Breast epithelium (tissue), 4 donors: Measurements from ENCODE around the gene LITAF. TPM values are rescaled to one million over a fixed set of nuclear protein-coding genes. Genes with fewer than 3 reads are reported as not detected.
A peak's percentile ranks its signal among the peaks of the same experiment; 100 is the strongest.

Experiments
- DNase-seq, 2 donors: peaks; one replicate each; pipeline ENCODE4 v3.0.0-alpha.2; 2019; ENCODE audit warnings: low spot score in 2 of 2
- H3K27ac ChIP-seq, 2 donors: fragments of 200-600 bp; sonication (generic) in 1 of 2; one replicate each; pipeline ENCODE4 v1.5.1; 2016 to 2019; ENCODE audit warnings: mild to moderate bottlenecking in 1 of 2
- H3K27me3 ChIP-seq, 2 donors: fragments of 200-600 bp; sonication (generic) in 1 of 2; one replicate each; pipeline versions ENCODE4 v1.5.1 to v1.6.0; 2017 to 2019; ENCODE audit warnings: control low read depth in 1 of 2, mild to moderate bottlenecking in 1 of 2
- H3K36me3 ChIP-seq: fragments of 200-600 bp; one replicate; pipeline ENCODE4 v1.5.1; 2019
- H3K4me1 ChIP-seq, 2 donors: fragments of 200-600 bp; sonication (generic); one replicate each; pipeline ENCODE4 v1.5.1; 2016 to 2019; ENCODE audit warnings: control low read depth in 1 of 2
- H3K4me3 ChIP-seq, 3 donors: fragments of 200-600 bp; sonication (generic); 1 replicate in 2 of 3; 2 replicates in 1 of 3; pipeline ENCODE4 v1.5.1; 2016 to 2019; ENCODE audit warnings: mild to moderate bottlenecking in 3 of 3, moderate library complexity in 2 of 3
- H3K9me3 ChIP-seq, 2 donors: fragments of 200-600 bp; sonication (generic) in 1 of 2; one replicate each; pipeline ENCODE4 v1.5.1; 2016 to 2019; ENCODE audit warnings: control low read depth in 1 of 2
- CTCF ChIP-seq, 3 donors: fragments of 450-650 bp; IDR thresholded peaks; one replicate each; pipeline ENCODE4 v1.5.1; 2016 to 2017; ENCODE audit warnings: antibody characterized with exemption in 3 of 3, mild to moderate bottlenecking in 3 of 3, moderate library complexity in 3 of 3
- POLR2A ChIP-seq: fragments of 450-650 bp; IDR thresholded peaks from one replicate; pipeline ENCODE4 v1.6.1; 2016; ENCODE audit warnings: antibody characterized with exemption, mild to moderate bottlenecking, moderate library complexity
- POLR2AphosphoS5 ChIP-seq, 3 donors: sonication (generic); formaldehyde crosslinking; IDR thresholded peaks; one replicate each; pipeline ENCODE4 v1.6.1; 2017; ENCODE audit warnings: antibody characterized with exemption in 3 of 3
- intact Hi-C: fragments of 100-400 bp; cut with DNase I; formaldehyde crosslinking; loops from one replicate; pipeline ENCODE4 v1.15.1; 2023; ENCODE audit warnings: low total_unique reads
- total RNA-seq, 3 donors: library from RNA; depleted of rRNA; stranded (reverse); fragments of >200 nt; gene quantifications; one replicate each; pipeline ENCODE4 v1.1.0, GENCODE V29; 2016

The LITAF gene
- total RNA-seq, 3 donors from 2014 or later = 50.6 to 109 (median 59.0) TPM

GRCh38 chr16:11611871-11612664 is 25.3 kb upstream of the LITAF start:
- Histone ChIP-seq H3K36me3 (no peaks in the 10 kb centered on the region), H3K4me1 (peaks cover 0 to 4% of the 10 kb centered on the region in 2 donors), H3K27me3 (no peaks in the 10 kb centered on the region), H3K9me3 (no peaks in the 10 kb centered on the region), H3K4me3 (no peak overlapping the region), H3K27ac (peak overlapping the region; percentile 55 to 89)
- TF ChIP-seq POLR2AphosphoS5 (IDR thresholded peaks at IDR 0.05) (peak in 2 of 3 donors; percentile 14 to 75), POLR2A (no peak), CTCF (IDR thresholded peaks at IDR 0.05) (no peak)
- peak in 1 of 2 donors; percentile 87 for DNase-seq
- intact Hi-C loops = no loop called here

- peak overlapping the region in 1 of 2 donors; percentile 31 for H3K27ac ChIP-seq
Measured at GRCh38 chr16:11610580-11610979, 23.9 kb upstream of the LITAF start.

GRCh38 chr16:11610121-11610505 is 23.4 kb upstream of the LITAF start:
- no peaks in the 10 kb centered on the region for H3K9me3 ChIP-seq
- H3K27ac ChIP-seq = peak overlapping the region; percentile 31 to 49
- H3K36me3 ChIP-seq = no peaks in the 10 kb centered on the region
- no peaks in the 10 kb centered on the region for H3K27me3 ChIP-seq
- no peak overlapping the region for H3K4me3 ChIP-seq
- peaks cover 0 to 4% of the 10 kb centered on the region in 2 donors for H3K4me1 ChIP-seq
- TF ChIP-seq POLR2A (no peak), POLR2AphosphoS5 (IDR thresholded peaks at IDR 0.05) (no peak), CTCF (IDR thresholded peaks at IDR 0.05) (no peak)
- no peak for DNase-seq
- intact Hi-C loops = no loop called here

More at GRCh38 chr16:11610580-11610979, 23.9 kb upstream of the LITAF start:
- no peaks in the 10 kb centered on the region for H3K27me3 ChIP-seq
- peaks cover 0 to 4% of the 10 kb centered on the region in 2 donors for H3K4me1 ChIP-seq
- H3K4me3 ChIP-seq = no peak overlapping the region
- no peaks in the 10 kb centered on the region for H3K36me3 ChIP-seq
- intact Hi-C loops = no loop called here
- no peak for DNase-seq
- TF ChIP-seq POLR2A (no peak), POLR2AphosphoS5 (IDR thresholded peaks at IDR 0.05) (no peak), CTCF (IDR thresholded peaks at IDR 0.05) (no peak)
- no peaks in the 10 kb centered on the region for H3K9me3 ChIP-seq

GRCh38 chr16:11609474-11610120 is 22.9 kb upstream of the LITAF start:
- H3K4me3 ChIP-seq = no peak overlapping the region
- no peaks in the 10 kb centered on the region for H3K9me3 ChIP-seq
- intact Hi-C loops = no loop called here
- DNase-seq = no peak
- no peak for TF ChIP-seq CTCF (IDR thresholded peaks at IDR 0.05)
- H3K4me1 ChIP-seq = peaks cover 0 to 4% of the 10 kb centered on the region in 2 donors
- H3K27ac ChIP-seq = peak overlapping the region; percentile 31 to 49
- no peaks in the 10 kb centered on the region for H3K36me3 ChIP-seq
- H3K27me3 ChIP-seq = no peaks in the 10 kb centered on the region

GRCh38 chr16:11605891-11606290 is 19.2 kb upstream of the LITAF start:
- Histone ChIP-seq H3K9me3 (no peaks in the 10 kb centered on the region), H3K27ac (peak overlapping the region in 1 of 2 donors; percentile 49), H3K4me3 (no peak overlapping the region), H3K27me3 (no peaks in the 10 kb centered on the region), H3K4me1 (peaks cover 2 to 4% of the 10 kb centered on the region in 2 donors), H3K36me3 (no peaks in the 10 kb centered on the region)
- DNase-seq = no peak
- intact Hi-C loops = no loop called here
- TF ChIP-seq POLR2A (no peak), POLR2AphosphoS5 (IDR thresholded peaks at IDR 0.05) (no peak), CTCF (IDR thresholded peaks at IDR 0.05) (no peak)
